HL-60 (cell line): ENCODE data around the gene MYH14.

Source experiments
- DNase-seq, 2 experiments: peaks; one replicate each; pipeline ENCODE4 v3.0.0-alpha.2; 2010 to 2020; ENCODE audit warnings: low read depth in 1 of 2, low spot score in 1 of 2
- H3K27ac ChIP-seq: fragments of 250-450 bp; sonication (Bioruptor Pico); replicated peaks from 2 replicates; pipeline ENCODE4 v1.5.1; 2020; ENCODE audit warnings: mild to moderate bottlenecking, moderate library complexity
- H3K27me3 ChIP-seq: fragments of 250-450 bp; sonication (Bioruptor Pico); 2 replicates; pipeline ENCODE4 v1.5.1; 2021; ENCODE audit warnings: mild to moderate bottlenecking, moderate library complexity; ENCODE audit not compliant: insufficient read depth, poor library complexity, severe bottlenecking
- H3K4me3 ChIP-seq: replicated peaks from 2 replicates; pipeline ENCODE4 v1.5.1; 2011; ENCODE audit warnings: mild to moderate bottlenecking, control low read depth, low read length; ENCODE audit not compliant: insufficient read depth
- CTCF ChIP-seq: IDR thresholded peaks from one replicate; pipeline ENCODE4 v1.5.1; 2011; ENCODE audit warnings: low read length, control low read depth, inconsistent platforms; ENCODE audit not compliant: insufficient read depth
- GABPA ChIP-seq: IDR thresholded peaks from 2 replicates; pipeline ENCODE4 v1.6.1; 2012; ENCODE audit warnings: low read depth
- POLR2AphosphoS5 ChIP-seq: IDR thresholded peaks from 2 replicates; pipeline ENCODE4 v1.6.1; 2012; ENCODE audit warnings: low read depth
- REST ChIP-seq: IDR thresholded peaks from 2 replicates; pipeline ENCODE4 v1.6.1; 2012; ENCODE audit warnings: low read depth; ENCODE audit not compliant: insufficient replicate concordance
- SPI1 ChIP-seq: IDR thresholded peaks from 2 replicates; pipeline ENCODE4 v1.6.1; 2012; ENCODE audit warnings: low read depth, mild to moderate bottlenecking, borderline replicate concordance

The MYH14 gene

GRCh38 chr19:50215820-50216219, 12.4 kb downstream of the MYH14 start:
- DNase-seq: no peak
- H3K4me3 ChIP-seq: no peak overlapping the region
- no peak overlapping the region for H3K27ac ChIP-seq
- TF ChIP-seq GABPA (no peak), SPI1 (no peak), REST (no peak), POLR2AphosphoS5 (no peak), CTCF (no peak)
- H3K27me3 ChIP-seq: no peaks in the 10 kb centered on the region

- no peak overlapping the region for H3K27ac ChIP-seq
- DNase-seq: no peak
- TF ChIP-seq CTCF (no peak), SPI1 (no peak), REST (no peak), GABPA (no peak), POLR2AphosphoS5 (no peak)
- H3K4me3 ChIP-seq: no peak overlapping the region
- no peaks in the 10 kb centered on the region for H3K27me3 ChIP-seq
Measured at GRCh38 chr19:50221087-50221486, 17.7 kb downstream of the MYH14 start.

- Histone ChIP-seq H3K27me3 (no peaks in the 10 kb centered on the region), H3K27ac (no peak overlapping the region), H3K4me3 (no peak overlapping the region)
- no peak for TF ChIP-seq REST
- TF ChIP-seq CTCF: no peak
- no peak for TF ChIP-seq POLR2AphosphoS5
- TF ChIP-seq GABPA: no peak
- no peak for TF ChIP-seq SPI1
- DNase-seq: no peak
Measured at GRCh38 chr19:50222691-50223438, 19.4 kb downstream of the MYH14 start.
